GM21825 (cell line): ENCODE results near the gene NEK6.

Source experiments
- ATAC-seq: cut with Tn5 transposase; IDR thresholded peaks from one replicate; pipeline ENCODE4 v1.9.1; 2021; ENCODE audit warnings: mild to moderate bottlenecking, moderate library complexity; ENCODE audit not compliant: unreplicated experiment

NEK6 gene

GRCh38 chr9:124340219-124341069 lies 82.7 kb downstream of the NEK6 start:
- ATAC-seq, result no peak

- ATAC-seq, result no peak
These were observed 83.9 kb downstream of the NEK6 start for GRCh38 chr9:124341455-124342170.

GRCh38 chr9:124342402-124342775 lies 84.6 kb downstream of the NEK6 start:
- ATAC-seq, result no peak

GRCh38 chr9:124342776-124343485 lies 85.2 kb downstream of the NEK6 start:
- ATAC-seq, result no peak

GRCh38 chr9:124343533-124344290 lies 86.0 kb downstream of the NEK6 start:
- no peak for ATAC-seq

- ATAC-seq, result no peak
These were observed 86.7 kb downstream of the NEK6 start for GRCh38 chr9:124344291-124345050.

GRCh38 chr9:124345063-124345462 lies 87.3 kb downstream of the NEK6 start:
- ATAC-seq, result no peak

GRCh38 chr9:124345751-124346281 lies 88.1 kb downstream of the NEK6 start:
- no peak for ATAC-seq

- ATAC-seq, result no peak
These were observed 88.8 kb downstream of the NEK6 start for GRCh38 chr9:124346347-124347163.

- no peak for ATAC-seq
These were observed 89.6 kb downstream of the NEK6 start for GRCh38 chr9:124347206-124347967.

GRCh38 chr9:124347968-124348358 lies 90.2 kb downstream of the NEK6 start:
- ATAC-seq, result no peak

GRCh38 chr9:124348363-124348762 lies 90.6 kb downstream of the NEK6 start:
- no peak for ATAC-seq

GRCh38 chr9:124348831-124349230 lies 91.1 kb downstream of the NEK6 start:
- no peak for ATAC-seq

GRCh38 chr9:124349267-124349666 lies 91.5 kb downstream of the NEK6 start:
- no peak for ATAC-seq

- ATAC-seq, result no peak
These were observed 92.1 kb downstream of the NEK6 start for GRCh38 chr9:124349675-124350493.

- no peak for ATAC-seq
These were observed 92.9 kb downstream of the NEK6 start for GRCh38 chr9:124350494-124351263.
